ENCODE results near the gene EEPD1.

DNA sequence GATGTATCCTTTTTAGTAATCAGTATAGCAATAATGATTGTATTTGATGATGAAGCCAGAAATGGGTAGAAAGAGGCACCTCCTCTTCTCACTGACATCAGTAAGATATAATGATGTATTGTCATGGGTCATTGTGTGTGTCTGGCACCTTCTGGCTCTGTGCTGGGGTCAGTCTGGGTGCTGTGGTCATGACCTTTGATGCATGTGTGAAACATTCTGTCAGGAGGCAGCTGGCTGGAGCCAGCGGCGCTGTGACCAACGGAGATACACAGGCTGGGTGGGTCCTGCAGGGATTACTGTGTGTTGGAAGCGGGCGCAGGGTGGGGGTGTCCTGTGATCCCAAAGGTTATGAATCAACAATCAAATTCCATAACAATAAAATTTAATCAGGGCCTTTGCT lies 35.2 kb downstream of the EEPD1 start:
- TF ChIP-seq, protein P1, sequence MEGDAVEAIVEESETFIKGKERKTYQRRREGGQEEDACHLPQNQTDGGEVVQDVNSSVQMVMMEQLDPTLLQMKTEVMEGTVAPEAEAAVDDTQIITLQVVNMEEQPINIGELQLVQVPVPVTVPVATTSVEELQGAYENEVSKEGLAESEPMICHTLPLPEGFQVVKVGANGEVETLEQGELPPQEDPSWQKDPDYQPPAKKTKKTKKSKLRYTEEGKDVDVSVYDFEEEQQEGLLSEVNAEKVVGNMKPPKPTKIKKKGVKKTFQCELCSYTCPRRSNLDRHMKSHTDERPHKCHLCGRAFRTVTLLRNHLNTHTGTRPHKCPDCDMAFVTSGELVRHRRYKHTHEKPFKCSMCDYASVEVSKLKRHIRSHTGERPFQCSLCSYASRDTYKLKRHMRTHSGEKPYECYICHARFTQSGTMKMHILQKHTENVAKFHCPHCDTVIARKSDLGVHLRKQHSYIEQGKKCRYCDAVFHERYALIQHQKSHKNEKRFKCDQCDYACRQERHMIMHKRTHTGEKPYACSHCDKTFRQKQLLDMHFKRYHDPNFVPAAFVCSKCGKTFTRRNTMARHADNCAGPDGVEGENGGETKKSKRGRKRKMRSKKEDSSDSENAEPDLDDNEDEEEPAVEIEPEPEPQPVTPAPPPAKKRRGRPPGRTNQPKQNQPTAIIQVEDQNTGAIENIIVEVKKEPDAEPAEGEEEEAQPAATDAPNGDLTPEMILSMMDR (IDR thresholded peaks at IDR 0.05) = no peak
- no peak for TF ChIP-seq POLR2A (IDR thresholded peaks at IDR 0.05)
